ENCODE results near the gene MAP3K8. TPM values are rescaled to one million over a fixed set of nuclear protein-coding genes. Genes with fewer than 3 reads are reported as not detected.

MAP3K8 gene
- total RNA-seq, 4 donors from 2014 or later: 3.2 to 5.3 (median 4.2) TPM

DNA sequence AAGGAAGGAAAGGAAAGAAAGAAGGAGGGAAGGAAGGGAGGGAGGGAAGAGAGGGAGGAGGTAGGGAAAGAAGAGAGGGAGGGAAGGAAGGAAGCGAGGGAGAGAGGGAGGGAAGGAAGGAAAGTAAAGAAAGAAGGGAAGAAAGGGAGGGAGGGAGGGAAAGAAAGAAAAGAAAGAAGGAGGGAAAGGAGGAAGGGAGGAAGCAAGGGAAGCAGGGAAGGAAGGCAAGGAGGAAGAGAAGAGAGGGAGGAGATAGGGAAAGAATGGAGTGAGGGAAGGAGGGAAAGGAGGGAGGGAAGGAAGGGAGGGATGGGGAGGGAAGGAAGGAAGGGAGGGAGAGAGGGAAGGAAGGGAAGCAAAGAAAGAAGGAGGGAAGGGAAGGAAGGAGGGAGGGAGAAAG is 65.8 kb downstream of the MAP3K8 start:
- no peak for DNase-seq
- intact Hi-C loops (cut with DNase I; ENCODE audit: low total_unique reads): no loop called here
- ATAC-seq: no peak
- Histone ChIP-seq H3K36me3 (no peaks in the 10 kb centered on the region), H3K27me3 (no peaks in the 10 kb centered on the region), H3K27ac (no peak overlapping the region), H3K9me3 (no peaks in the 10 kb centered on the region), H3K4me1 (no peaks in the 10 kb centered on the region), H3K4me3 (no peak overlapping the region)
- in situ Hi-C loops (cut with MboI; ENCODE audit: low sequenced_read_pairs in 4 of 4): no loop called here
- TF ChIP-seq, protein P1, sequence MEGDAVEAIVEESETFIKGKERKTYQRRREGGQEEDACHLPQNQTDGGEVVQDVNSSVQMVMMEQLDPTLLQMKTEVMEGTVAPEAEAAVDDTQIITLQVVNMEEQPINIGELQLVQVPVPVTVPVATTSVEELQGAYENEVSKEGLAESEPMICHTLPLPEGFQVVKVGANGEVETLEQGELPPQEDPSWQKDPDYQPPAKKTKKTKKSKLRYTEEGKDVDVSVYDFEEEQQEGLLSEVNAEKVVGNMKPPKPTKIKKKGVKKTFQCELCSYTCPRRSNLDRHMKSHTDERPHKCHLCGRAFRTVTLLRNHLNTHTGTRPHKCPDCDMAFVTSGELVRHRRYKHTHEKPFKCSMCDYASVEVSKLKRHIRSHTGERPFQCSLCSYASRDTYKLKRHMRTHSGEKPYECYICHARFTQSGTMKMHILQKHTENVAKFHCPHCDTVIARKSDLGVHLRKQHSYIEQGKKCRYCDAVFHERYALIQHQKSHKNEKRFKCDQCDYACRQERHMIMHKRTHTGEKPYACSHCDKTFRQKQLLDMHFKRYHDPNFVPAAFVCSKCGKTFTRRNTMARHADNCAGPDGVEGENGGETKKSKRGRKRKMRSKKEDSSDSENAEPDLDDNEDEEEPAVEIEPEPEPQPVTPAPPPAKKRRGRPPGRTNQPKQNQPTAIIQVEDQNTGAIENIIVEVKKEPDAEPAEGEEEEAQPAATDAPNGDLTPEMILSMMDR (IDR thresholded peaks at IDR 0.05 in 4 of 5, conservative IDR thresholded peaks at IDR 0.05 in 1 of 5): no peak
- TF ChIP-seq POLR2A (IDR thresholded peaks at IDR 0.05): no peak

DNA sequence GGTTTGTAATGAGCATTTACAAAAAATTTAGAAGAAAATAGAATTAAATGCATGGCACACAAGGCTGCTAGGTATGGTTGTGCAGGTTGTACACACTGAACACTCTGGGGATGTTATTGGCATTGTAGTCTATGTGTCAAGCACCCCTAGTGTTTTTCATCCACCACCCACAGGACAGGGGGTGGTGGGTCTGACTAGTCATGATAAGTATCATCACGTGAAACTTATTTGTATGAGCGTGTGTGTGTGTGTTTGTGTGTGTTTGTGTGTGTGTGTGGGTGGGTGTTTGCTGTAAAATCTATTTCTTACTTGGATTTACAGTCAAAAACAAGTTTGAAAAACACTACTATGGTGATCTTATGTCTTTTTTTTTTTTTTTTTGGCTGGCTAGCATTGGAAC is 66.5 kb downstream of the MAP3K8 start:
- ATAC-seq: no peak
- no peak for TF ChIP-seq POLR2A (IDR thresholded peaks at IDR 0.05)
- TF ChIP-seq, protein P1 (IDR thresholded peaks at IDR 0.05 in 4 of 5, conservative IDR thresholded peaks at IDR 0.05 in 1 of 5): no peak
- no peaks in the 10 kb centered on the region for H3K36me3 ChIP-seq
- intact Hi-C loops (cut with DNase I; ENCODE audit: low total_unique reads) (no loop called here), in situ Hi-C loops (cut with MboI; ENCODE audit: low sequenced_read_pairs in 4 of 4) (no loop called here)
- DNase-seq: no peak
- H3K27me3 ChIP-seq: no peaks in the 10 kb centered on the region
- no peak overlapping the region for H3K4me3 ChIP-seq
- no peaks in the 10 kb centered on the region for H3K4me1 ChIP-seq
- no peak overlapping the region for H3K27ac ChIP-seq
- H3K9me3 ChIP-seq: no peaks in the 10 kb centered on the region

DNA sequence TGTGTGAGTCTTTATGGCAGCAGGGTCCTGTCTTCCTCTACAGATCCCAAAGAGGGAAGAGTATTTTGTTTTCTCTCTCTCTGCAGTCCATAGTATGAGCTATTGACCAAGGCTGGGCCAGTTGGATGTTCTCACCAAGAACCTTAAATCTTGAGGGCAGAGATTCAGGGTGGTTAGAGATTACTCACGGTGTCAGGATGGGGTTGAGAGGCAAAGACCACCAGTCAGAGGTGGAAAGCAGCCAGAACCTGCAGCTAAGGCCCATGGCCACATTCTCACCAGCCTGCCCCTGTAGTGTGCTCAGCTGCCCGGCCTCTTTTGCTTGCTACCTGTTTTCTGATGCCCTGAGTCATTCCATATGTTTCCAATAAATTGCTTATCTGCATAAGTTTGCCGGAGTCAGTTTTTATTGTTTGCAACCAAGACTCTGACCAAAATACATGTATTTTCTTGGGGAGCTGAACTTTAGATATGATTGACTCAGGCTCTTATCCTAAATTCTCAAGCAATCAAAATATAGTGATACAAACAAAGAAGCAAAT is 67.0 kb downstream of the MAP3K8 start:
- H3K36me3 ChIP-seq: no peaks in the 10 kb centered on the region
- ATAC-seq: no peak
- no peaks in the 10 kb centered on the region for H3K27me3 ChIP-seq
- H3K4me3 ChIP-seq: no peak overlapping the region
- no peak for TF ChIP-seq POLR2A (IDR thresholded peaks at IDR 0.05)
- TF ChIP-seq, protein P1 (IDR thresholded peaks at IDR 0.05 in 4 of 5, conservative IDR thresholded peaks at IDR 0.05 in 1 of 5): no peak
- no peaks in the 10 kb centered on the region for H3K4me1 ChIP-seq
- no peak overlapping the region for H3K27ac ChIP-seq
- DNase-seq: no peak
- intact Hi-C loops (cut with DNase I; ENCODE audit: low total_unique reads): no loop called here
- H3K9me3 ChIP-seq: no peaks in the 10 kb centered on the region
- in situ Hi-C loops (cut with MboI; ENCODE audit: low sequenced_read_pairs in 4 of 4): no loop called here

DNA sequence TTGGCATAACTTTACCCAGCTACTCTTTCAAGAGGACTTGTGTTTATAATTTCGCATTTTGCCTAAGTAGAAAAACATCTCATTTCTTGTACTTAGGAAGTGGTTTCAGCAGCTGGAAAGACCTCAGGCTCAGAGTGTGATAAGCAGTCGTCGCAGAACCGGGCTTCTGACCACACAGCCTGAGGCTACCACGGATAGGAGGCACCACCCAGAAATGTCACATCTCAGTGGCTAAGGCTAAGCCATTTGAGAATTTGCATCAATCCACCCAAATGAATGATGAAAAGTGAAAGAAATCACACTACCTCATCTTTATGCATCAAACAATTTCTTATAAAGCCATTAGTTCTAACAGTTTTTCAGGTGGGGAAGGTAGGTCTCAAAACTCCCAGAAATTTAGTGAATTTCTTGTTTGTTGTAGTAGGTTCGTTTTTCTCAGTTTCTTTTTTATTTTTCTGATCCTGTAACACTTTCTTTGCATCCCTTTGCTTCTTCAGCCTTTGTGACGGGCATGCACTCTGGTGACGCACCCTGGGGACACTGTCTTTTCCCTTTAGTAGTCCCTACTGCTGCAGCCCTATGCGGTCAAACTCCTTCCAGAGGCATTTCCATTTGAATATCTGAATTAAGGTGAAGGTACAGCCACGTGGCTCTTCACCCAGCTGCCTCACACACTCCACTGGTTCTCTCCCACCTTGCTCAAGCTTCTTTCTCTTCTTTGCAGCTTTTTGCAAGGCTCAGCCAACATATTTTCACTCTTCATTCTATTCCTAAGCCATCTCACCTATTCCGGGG is 68.5 kb downstream of the MAP3K8 start:
- no peak for TF ChIP-seq POLR2A (IDR thresholded peaks at IDR 0.05)
- TF ChIP-seq, protein P1 (IDR thresholded peaks at IDR 0.05 in 4 of 5, conservative IDR thresholded peaks at IDR 0.05 in 1 of 5): no peak
- Histone ChIP-seq H3K36me3 (no peaks in the 10 kb centered on the region), H3K9me3 (no peaks in the 10 kb centered on the region), H3K4me3 (no peak overlapping the region), H3K27me3 (no peaks in the 10 kb centered on the region), H3K4me1 (no peaks in the 10 kb centered on the region), H3K27ac (no peak overlapping the region)
- intact Hi-C loops (cut with DNase I; ENCODE audit: low total_unique reads): no loop called here
- DNase-seq: no peak
- in situ Hi-C loops (cut with MboI; ENCODE audit: low sequenced_read_pairs in 4 of 4): no loop called here
- ATAC-seq: no peak

Measured in gastrocnemius medialis (tissue), 4 donors.